Stimulated activated CD4-positive, alpha-beta T cell treated with anti-CD3 and anti-CD28 coated beads, Interleukin-4, amount 100 ng/mL, for 24 hours (primary cell): Measurements from ENCODE around the gene ITGAL.
"Not testable (repeated sequence)": the region's sequence is repeated elsewhere in the genome, so short reads cannot be mapped to it uniquely, and the experiment has no call there.

Experiments used
- DNase-seq: peaks from one replicate; pipeline ENCODE4 v3.0.0-alpha.2; 2020

The ITGAL gene

GRCh38 chr16:30458561-30459394 lies 13.8 kb upstream of the ITGAL start:
- DNase-seq = peak; percentile 92

GRCh38 chr16:30459456-30459855 lies 13.1 kb upstream of the ITGAL start:
- no peak for DNase-seq

- not testable (repeated sequence) for DNase-seq
Measured at GRCh38 chr16:30461426-30461825, 11.1 kb upstream of the ITGAL start.

GRCh38 chr16:30464078-30464477 lies 8.5 kb upstream of the ITGAL start:
- no peak for DNase-seq

- DNase-seq = no peak
Measured at GRCh38 chr16:30470170-30470512, 2.4 kb upstream of the ITGAL start.

- DNase-seq = no peak
Measured at GRCh38 chr16:30470632-30470995, 1.9 kb upstream of the ITGAL start.

GRCh38 chr16:30473231-30474073 lies 910 bp downstream of the ITGAL start:
- DNase-seq = peak; percentile 78

GRCh38 chr16:30474074-30474452 lies 1.5 kb downstream of the ITGAL start:
- no peak for DNase-seq

- DNase-seq = no peak
Measured at GRCh38 chr16:30474684-30475083, 2.1 kb downstream of the ITGAL start.

- no peak for DNase-seq
Measured at GRCh38 chr16:30476991-30477390, 4.4 kb downstream of the ITGAL start.

GRCh38 chr16:30477773-30478172 lies 5.2 kb downstream of the ITGAL start:
- not testable (repeated sequence) for DNase-seq

GRCh38 chr16:30478766-30479478 lies 6.4 kb downstream of the ITGAL start:
- DNase-seq = no peak

- DNase-seq = no peak
Measured at GRCh38 chr16:30481381-30481780, 8.8 kb downstream of the ITGAL start.

- no peak for DNase-seq
Measured at GRCh38 chr16:30482366-30482765, 9.8 kb downstream of the ITGAL start.

- DNase-seq = no peak
Measured at GRCh38 chr16:30484887-30485286, 12.3 kb downstream of the ITGAL start.

- no peak for DNase-seq
Measured at GRCh38 chr16:30485818-30486436, 13.4 kb downstream of the ITGAL start.

GRCh38 chr16:30488764-30489605 lies 16.4 kb downstream of the ITGAL start:
- no peak for DNase-seq

GRCh38 chr16:30490210-30490609 lies 17.7 kb downstream of the ITGAL start:
- DNase-seq = no peak

- no peak for DNase-seq
Measured at GRCh38 chr16:30491229-30491628, 18.7 kb downstream of the ITGAL start.

- no peak for DNase-seq
Measured at GRCh38 chr16:30491744-30492308, 19.3 kb downstream of the ITGAL start.

- DNase-seq = no peak
Measured at GRCh38 chr16:30493941-30494488, 21.5 kb downstream of the ITGAL start.
